Measurements from ENCODE around the gene DRAXIN.

- no peak for TF ChIP-seq CTCF (IDR thresholded peaks at IDR 0.05 in 4 of 5, conservative IDR thresholded peaks at IDR 0.05 in 1 of 5)
- TF ChIP-seq POLR2A (IDR thresholded peaks at IDR 0.05): no peak
Observed at GRCh38 chr1:11654137-11654938, 37.2 kb upstream of the DRAXIN start, which contains the start of the genes FBXO2 and FBXO44.
